ENCODE results near the gene C6orf47. TPM values are rescaled to one million over a fixed set of nuclear protein-coding genes. Genes with fewer than 3 reads are reported as not detected.

C6orf47 gene
- total and polyA plus RNA-seq, 2 of the 13 experiments (the other 11 are each of a cell fraction or from before 2014, with no cell fraction given) = 1.7 to 18.1 TPM

DNA sequence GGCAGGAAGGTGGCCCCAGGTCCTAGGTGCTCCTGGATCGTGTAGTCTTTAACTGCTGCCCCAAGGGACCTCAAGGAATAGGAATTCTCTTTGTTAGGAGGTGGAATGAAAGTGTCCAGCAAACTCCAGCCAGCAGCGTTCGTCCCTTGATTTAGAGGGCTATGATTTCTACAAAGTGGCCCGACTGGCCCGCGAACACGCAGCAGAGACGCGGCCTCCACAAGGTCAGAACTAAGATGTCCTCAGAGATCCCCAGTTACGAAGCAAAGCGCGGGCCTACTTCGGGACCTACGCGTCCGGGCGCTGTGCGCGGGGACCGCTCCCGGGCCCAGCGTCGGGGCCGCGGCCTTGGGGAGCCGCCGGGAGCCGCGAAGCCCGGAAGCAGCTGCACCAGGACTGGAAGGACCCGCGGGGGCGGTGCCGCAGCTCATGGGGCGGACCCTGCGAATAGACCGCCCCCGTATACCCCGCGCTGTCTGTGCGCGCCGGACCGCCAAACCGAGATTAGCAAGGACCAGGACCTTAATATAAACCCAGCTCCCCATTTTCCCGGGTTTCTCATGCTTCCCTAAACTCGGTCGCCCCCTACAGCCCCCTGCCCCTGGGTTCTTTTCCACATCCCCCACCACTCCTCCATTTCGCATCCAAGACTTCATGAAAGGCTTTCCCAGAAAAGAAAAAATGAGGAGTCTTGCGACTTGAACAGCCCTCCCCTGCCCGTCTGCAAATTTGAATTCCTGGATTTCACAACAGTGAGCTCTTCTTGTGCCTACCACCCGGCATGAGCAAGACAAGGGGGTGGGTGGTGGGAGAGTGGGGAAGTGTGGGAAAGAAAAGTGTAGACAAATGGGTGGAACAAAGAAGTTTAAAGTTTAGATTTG lies at the start of gene C6orf47 (continued):
- TF ChIP-seq ZNF687 (CRISPR knock-in tag; IDR thresholded peaks at IDR 0.05) = peak; percentile 96
- no peak for TF ChIP-seq NFIC (IDR thresholded peaks at IDR 0.05; ENCODE audit: low read length)
- TF ChIP-seq ZNF558 (CRISPR knock-in tag; IDR thresholded peaks at IDR 0.05; ENCODE audit: borderline replicate concordance) = 0 out of 2 replicates have a peak, but pooled peaks have one; percentile 12
- TF ChIP-seq SP140L (CRISPR knock-in tag; IDR thresholded peaks at IDR 0.05; ENCODE audit: borderline replicate concordance) = no peak
- TF ChIP-seq FIP1L1 (IDR thresholded peaks at IDR 0.05; ENCODE audit: borderline replicate concordance, insufficient read depth, low read depth, low read length) = 0 out of 2 replicates have a peak, but pooled peaks have one; percentile 53
- TF ChIP-seq NAIF1 (CRISPR knock-in tag; IDR thresholded peaks at IDR 0.05; ENCODE audit: borderline replicate concordance) = peak; percentile 35; the same call in 1 of the 2 replicates
- no peak for TF ChIP-seq POLR2AphosphoS2 (IDR thresholded peaks at IDR 0.05; ENCODE audit: low read depth, low read length)
- peak; percentile 96 for TF ChIP-seq REPIN1 (CRISPR knock-in tag; IDR thresholded peaks at IDR 0.05; ENCODE audit: borderline replicate concordance, low read depth)
- peak; percentile 37; the same call in 1 of the 2 replicates for TF ChIP-seq SP2 (CRISPR knock-in tag; IDR thresholded peaks at IDR 0.05)
- TF ChIP-seq ZNF574 (CRISPR knock-in tag; IDR thresholded peaks at IDR 0.05) = peak; percentile 88
- peak; percentile 91 for TF ChIP-seq YEATS4 (CRISPR knock-in tag; IDR thresholded peaks at IDR 0.05; ENCODE audit: borderline replicate concordance)
- peak; percentile 69; the same call in 1 of the 2 replicates for TF ChIP-seq GMEB1 (CRISPR knock-in tag; IDR thresholded peaks at IDR 0.05; ENCODE audit: borderline replicate concordance)
- TF ChIP-seq, protein P1, sequence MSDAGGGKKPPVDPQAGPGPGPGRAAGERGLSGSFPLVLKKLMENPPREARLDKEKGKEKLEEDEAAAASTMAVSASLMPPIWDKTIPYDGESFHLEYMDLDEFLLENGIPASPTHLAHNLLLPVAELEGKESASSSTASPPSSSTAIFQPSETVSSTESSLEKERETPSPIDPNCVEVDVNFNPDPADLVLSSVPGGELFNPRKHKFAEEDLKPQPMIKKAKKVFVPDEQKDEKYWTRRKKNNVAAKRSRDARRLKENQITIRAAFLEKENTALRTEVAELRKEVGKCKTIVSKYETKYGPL (CRISPR knock-in tag; IDR thresholded peaks at IDR 0.05) = 0 out of 2 replicates have a peak, but pooled peaks have one; percentile 61
- TF ChIP-seq ZFP62 (CRISPR knock-in tag; IDR thresholded peaks at IDR 0.05) = peak; percentile 91; the same call in 1 of the 2 replicates
- peak; percentile 47 for TF ChIP-seq SP5 (CRISPR knock-in tag; IDR thresholded peaks at IDR 0.05; ENCODE audit: borderline replicate concordance, low read depth)
- TF ChIP-seq EP300 (IDR thresholded peaks at IDR 0.05; ENCODE audit: low read depth in 2 of 2, low read length in 2 of 2) = no peak
- peak; percentile 42; the same call in 1 of the 2 replicates for TF ChIP-seq EP300 (CRISPR knock-in tag; IDR thresholded peaks at IDR 0.05; ENCODE audit: borderline replicate concordance)
- no peak; the same call in 1 of the 2 replicates for TF ChIP-seq JUND (CRISPR knock-in tag; IDR thresholded peaks at IDR 0.05)

Data from HepG2 (cell line).